AG04450 (cell line): Measurements from ENCODE around the gene STRN. TPM values are rescaled to one million over a fixed set of nuclear protein-coding genes. Genes with fewer than 3 reads are reported as not detected.

ENCODE experiments used
- CTCF ChIA-PET: fragments of 300-600, 350-600 bp; formaldehyde crosslinking; extraction: SDS; loops from one replicate; lab custom pipeline; 2022; ENCODE audit warnings: antibody characterized with exemption, inconsistent platforms; lab: Charles Lee
- POLR2A ChIA-PET: fragments of 350-600 bp; formaldehyde crosslinking; extraction: SDS; loops from one replicate; lab custom pipeline; 2021; ENCODE audit warnings: antibody characterized with exemption, inconsistent platforms; lab: Yijun Ruan, JAX
- DNase-seq: peaks from one replicate; pipeline ENCODE4 v3.0.0-alpha.2; 2011; ENCODE audit warnings: low read depth, low spot score
- H3K27ac ChIP-seq: one replicate; pipeline ENCODE4 v1.5.1; 2012; ENCODE audit warnings: low read depth, low read length, control low read depth
- H3K27me3 ChIP-seq: one replicate; pipeline ENCODE4 v1.6.0; 2012; ENCODE audit warnings: low read length; ENCODE audit not compliant: control insufficient read depth, insufficient read depth
- H3K4me3 ChIP-seq: 2 replicates; pipeline ENCODE4 v1.5.1; 2011; ENCODE audit warnings: mild to moderate bottlenecking, low read depth, low read length, control low read depth
- H3K9me3 ChIP-seq: 2 replicates; pipeline ENCODE4 v1.5.1; 2012; ENCODE audit warnings: low read length; ENCODE audit not compliant: control insufficient read depth, insufficient read depth
- CTCF ChIP-seq: IDR thresholded peaks from 2 replicates; pipeline ENCODE4 v1.5.1; 2011; ENCODE audit warnings: low read depth, low read length, control low read depth, inconsistent platforms
- polyA minus RNA-seq: library from RNA; depleted of rRNA, polyadenylated mRNA; stranded (reverse); fragments of >200 nt; gene quantifications from 2 replicates; pipeline ENCODE4 v1.2.3, GENCODE V29; 2011; rRNA and poly(A)+ RNA removed
- polyA plus RNA-seq: library from polyadenylated mRNA; depleted of rRNA; stranded (reverse); fragments of >200 nt; gene quantifications from 2 replicates; pipeline ENCODE4 v1.2.3, GENCODE V29; 2011; rRNA removed

The STRN gene
- 15.5 and 20.0 TPM in 2 replicates for polyA plus RNA-seq
- polyA minus RNA-seq, result 21.2 and 34.7 TPM in 2 replicates

GRCh38 chr2:36966370-36967235, at the start of gene STRN:
TSS of gene STRN (minus strand) at chr2:36966536. CDS start at chr2:36966463, 73 bp downstream.
- Histone ChIP-seq H3K27ac (peak within 1 kb of the TSS; percentile 65), H3K9me3 (no peaks in the 10 kb centered on the region), H3K27me3 (no peaks in the 10 kb centered on the region), H3K4me3 (peak within 1 kb of the TSS; percentile 91)
- ChIA-PET CTCF (interaction anchor here (1.9 kb wide), 1 partner anchor 48 kb away, joined by 5 read pairs; no protein-coding TSS in a partner anchor), POLR2A (interaction anchor here (0.7 to 1.3 kb wide), 4 partner anchors 15 to 96 kb away, joined by 3 to 6 read pairs (median 4); no protein-coding TSS in a partner anchor)
- TF ChIP-seq CTCF, result no peak
- DNase-seq, result peak; percentile 79

- no peak for TF ChIP-seq CTCF
- ChIA-PET POLR2A (no interaction called here), CTCF (interaction anchor here (0.8 kb wide), 1 partner anchor 233 kb away, joined by 3 read pairs; no protein-coding TSS in a partner anchor)
Measured at GRCh38 chr2:37013315-37013641, 46.9 kb upstream of the STRN start.

GRCh38 chr2:37011130-37011529, 44.8 kb upstream of the STRN start:
- Histone ChIP-seq H3K9me3 (no peaks in the 10 kb centered on the region), H3K4me3 (no peak overlapping the region), H3K27me3 (no peaks in the 10 kb centered on the region), H3K27ac (no peak overlapping the region)
- CTCF ChIA-PET, result no interaction called here
- TF ChIP-seq CTCF, result no peak
- DNase-seq, result no peak
- POLR2A ChIA-PET, result no interaction called here

More at GRCh38 chr2:37013315-37013641, 46.9 kb upstream of the STRN start:
- H3K4me3 ChIP-seq, result no peak overlapping the region
- no peak for DNase-seq
- H3K27ac ChIP-seq, result no peak overlapping the region
- H3K27me3 ChIP-seq, result no peaks in the 10 kb centered on the region
- H3K9me3 ChIP-seq, result no peaks in the 10 kb centered on the region

- Histone ChIP-seq H3K27me3 (no peaks in the 10 kb centered on the region), H3K27ac (no peak overlapping the region), H3K9me3 (no peaks in the 10 kb centered on the region), H3K4me3 (no peak overlapping the region)
- POLR2A ChIA-PET, result interaction anchor here (0.5 kb wide), 1 partner anchor 148 kb away, joined by 5 read pairs; no protein-coding TSS in a partner anchor
- CTCF ChIA-PET, result interaction anchor here (1.5 to 2.2 kb wide), 2 partner anchors 29 to 219 kb away, joined by 3 to 6 read pairs; no protein-coding TSS in a partner anchor
- TF ChIP-seq CTCF, result peak; percentile 51
- no peak for DNase-seq
Measured at GRCh38 chr2:37005118-37005868, 39.0 kb upstream of the STRN start.
